ENCODE measurements around the gene NR1H4.
"Not testable (repeated sequence)": the region's sequence is repeated elsewhere in the genome, so short reads cannot be mapped to it uniquely, and the experiment has no call there.

Gene NR1H4

GRCh38 chr12:100555722-100556121 lies 82.1 kb downstream of the NR1H4 start:
- DNase-seq (ENCODE audit: low read depth in 2 of 2) = peak; percentile 54 to 62
- TF ChIP-seq, protein P1, sequence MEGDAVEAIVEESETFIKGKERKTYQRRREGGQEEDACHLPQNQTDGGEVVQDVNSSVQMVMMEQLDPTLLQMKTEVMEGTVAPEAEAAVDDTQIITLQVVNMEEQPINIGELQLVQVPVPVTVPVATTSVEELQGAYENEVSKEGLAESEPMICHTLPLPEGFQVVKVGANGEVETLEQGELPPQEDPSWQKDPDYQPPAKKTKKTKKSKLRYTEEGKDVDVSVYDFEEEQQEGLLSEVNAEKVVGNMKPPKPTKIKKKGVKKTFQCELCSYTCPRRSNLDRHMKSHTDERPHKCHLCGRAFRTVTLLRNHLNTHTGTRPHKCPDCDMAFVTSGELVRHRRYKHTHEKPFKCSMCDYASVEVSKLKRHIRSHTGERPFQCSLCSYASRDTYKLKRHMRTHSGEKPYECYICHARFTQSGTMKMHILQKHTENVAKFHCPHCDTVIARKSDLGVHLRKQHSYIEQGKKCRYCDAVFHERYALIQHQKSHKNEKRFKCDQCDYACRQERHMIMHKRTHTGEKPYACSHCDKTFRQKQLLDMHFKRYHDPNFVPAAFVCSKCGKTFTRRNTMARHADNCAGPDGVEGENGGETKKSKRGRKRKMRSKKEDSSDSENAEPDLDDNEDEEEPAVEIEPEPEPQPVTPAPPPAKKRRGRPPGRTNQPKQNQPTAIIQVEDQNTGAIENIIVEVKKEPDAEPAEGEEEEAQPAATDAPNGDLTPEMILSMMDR (IDR thresholded peaks at IDR 0.05; ENCODE audit: low read depth, low read length) = no peak
- H3K4me3 ChIP-seq (replicated peaks in 1 of 2; ENCODE audit: low read depth in 2 of 2, low read length in 2 of 2) = no peak overlapping the region

GRCh38 chr12:100557357-100557756 lies 83.7 kb downstream of the NR1H4 start:
- DNase-seq (ENCODE audit: low read depth in 2 of 2) = no peak
- no peak overlapping the region for H3K4me3 ChIP-seq (replicated peaks in 1 of 2; ENCODE audit: low read depth in 2 of 2, low read length in 2 of 2)
- TF ChIP-seq, protein P1 (IDR thresholded peaks at IDR 0.05; ENCODE audit: low read depth, low read length) = no peak

DNA sequence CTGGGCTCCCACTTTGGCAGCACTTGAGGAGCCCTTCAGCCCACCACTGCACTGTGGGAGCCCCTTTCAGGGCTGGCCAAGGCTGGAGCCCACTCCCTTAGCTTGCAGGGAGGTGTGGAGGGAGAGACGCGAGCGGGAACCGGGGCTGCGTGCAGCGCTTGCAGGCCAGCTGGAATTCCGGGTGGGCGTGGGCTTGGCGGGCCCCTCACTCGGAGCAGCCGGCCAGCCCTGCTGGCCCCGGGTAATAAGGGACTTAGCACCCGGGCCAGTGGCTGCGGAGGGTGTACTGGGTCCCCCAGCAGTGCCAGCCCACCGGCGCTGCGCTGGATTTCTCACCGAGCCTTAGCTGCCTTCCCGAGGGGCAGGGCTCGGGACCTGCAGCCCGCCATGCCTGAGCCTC lies 85.6 kb downstream of the NR1H4 start:
- DNase-seq (ENCODE audit: low read depth in 2 of 2) = not testable (repeated sequence)

DNA sequence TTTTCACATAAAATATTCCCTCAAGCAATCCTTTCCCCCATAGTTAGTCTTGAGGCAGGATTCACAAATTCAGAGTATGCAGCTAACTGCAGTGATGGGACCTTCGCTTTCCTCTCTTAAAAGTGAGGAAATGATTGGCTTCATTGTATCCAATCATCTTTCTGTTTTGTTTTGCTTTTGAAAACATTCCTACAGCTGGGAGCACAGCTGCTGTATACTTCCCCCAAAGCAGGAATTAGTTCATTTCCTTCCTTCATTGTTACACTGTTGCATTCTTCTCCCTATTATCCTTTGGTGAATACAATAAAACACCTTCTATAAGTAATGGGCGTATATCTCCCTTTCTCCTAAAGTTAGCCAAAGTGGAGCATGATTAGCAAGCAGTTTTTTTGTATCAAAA lies 90.4 kb downstream of the NR1H4 start:
- no peak overlapping the region for H3K4me3 ChIP-seq (replicated peaks in 1 of 2; ENCODE audit: low read depth in 2 of 2, low read length in 2 of 2)
- peak; percentile 40 to 49 for DNase-seq (ENCODE audit: low read depth in 2 of 2)
- TF ChIP-seq, protein P1 (IDR thresholded peaks at IDR 0.05; ENCODE audit: low read depth, low read length) = no peak

More for the DNA sequence above, 85.6 kb downstream of the NR1H4 start:
- H3K4me3 ChIP-seq (replicated peaks in 1 of 2; ENCODE audit: low read depth in 2 of 2, low read length in 2 of 2) = not testable (repeated sequence)

GRCh38 chr12:100564905-100565467 lies 91.3 kb downstream of the NR1H4 start:
- DNase-seq (ENCODE audit: low read depth in 2 of 2) = no peak
- no peak overlapping the region for H3K4me3 ChIP-seq (replicated peaks in 1 of 2; ENCODE audit: low read depth in 2 of 2, low read length in 2 of 2)
- TF ChIP-seq, protein P1 (IDR thresholded peaks at IDR 0.05; ENCODE audit: low read depth, low read length) = no peak

DNA sequence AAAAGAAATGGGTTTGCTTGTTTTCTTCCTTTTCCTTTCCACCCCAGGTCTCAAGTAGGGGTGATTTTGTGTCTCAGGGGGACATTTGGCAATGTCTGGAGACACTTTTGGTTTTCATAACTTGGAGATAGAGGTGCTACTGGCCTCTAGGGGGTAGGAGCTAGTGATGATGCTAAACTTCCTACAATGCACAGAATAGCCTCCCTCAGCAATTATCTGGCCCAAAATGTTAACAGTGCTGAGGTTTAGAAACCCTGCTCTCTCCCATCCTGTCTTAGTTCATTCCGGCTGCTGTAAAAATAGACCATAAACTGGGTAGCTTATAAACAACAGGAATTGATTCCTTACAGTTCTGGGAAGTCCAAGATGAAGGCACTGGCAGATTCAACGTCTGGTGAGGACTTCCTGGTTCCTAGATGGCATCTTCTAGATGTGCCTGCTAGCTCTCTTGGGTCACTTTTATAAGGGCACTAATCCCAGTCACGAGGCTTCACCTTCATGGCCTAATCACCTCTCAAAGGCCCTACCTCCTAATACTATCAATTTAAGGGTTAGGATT lies 92.4 kb downstream of the NR1H4 start:
- H3K4me3 ChIP-seq (replicated peaks in 1 of 2; ENCODE audit: low read depth in 2 of 2, low read length in 2 of 2) = no peak overlapping the region
- TF ChIP-seq, protein P1 (IDR thresholded peaks at IDR 0.05; ENCODE audit: low read depth, low read length) = no peak
- DNase-seq (ENCODE audit: low read depth in 2 of 2) = no peak

- no peak overlapping the region for H3K4me3 ChIP-seq (replicated peaks in 1 of 2; ENCODE audit: low read depth in 2 of 2, low read length in 2 of 2)
- DNase-seq (ENCODE audit: low read depth in 2 of 2) = peak; percentile 10 to 20
- TF ChIP-seq, protein P1 (IDR thresholded peaks at IDR 0.05; ENCODE audit: low read depth, low read length) = no peak
Measured at GRCh38 chr12:100566887-100567637, 93.4 kb downstream of the NR1H4 start.
